HG03045 (cell line): Measurements from ENCODE around the gene TBC1D3K.
"Not testable (repeated sequence)": the region's sequence is repeated elsewhere in the genome, so short reads cannot be mapped to it uniquely, and the experiment has no call there.

Experiments
- ATAC-seq: cut with Tn5 transposase; IDR thresholded peaks from one replicate; pipeline ENCODE4 v1.9.1; 2021; ENCODE audit warnings: mild to moderate bottlenecking, moderate library complexity; ENCODE audit not compliant: unreplicated experiment

TBC1D3K gene

GRCh38 chr17:37924115-37924514 lies at the start of gene TBC1D3K:
Gene TBC1D3K (plus strand): TSS chr17:37924415. CDS start chr17:37926000, 1,585 bp downstream.
- ATAC-seq, result not testable (repeated sequence)

- ATAC-seq, result no peak
Observed at GRCh38 chr17:37884516-37884915, 39.7 kb upstream of the TBC1D3K start.

GRCh38 chr17:37885136-37885535 lies 39.1 kb upstream of the TBC1D3K start:
- no peak for ATAC-seq

- ATAC-seq, result no peak
Observed at GRCh38 chr17:37888881-37889280, 35.3 kb upstream of the TBC1D3K start.

- ATAC-seq, result not testable (repeated sequence)
Observed at GRCh38 chr17:37896961-37897360, 27.3 kb upstream of the TBC1D3K start.
